M059J (cell line): ENCODE data around the gene CCT4. TPM values are rescaled to one million over a fixed set of nuclear protein-coding genes. Genes with fewer than 3 reads are reported as not detected.
A peak's percentile ranks its signal among the peaks of the same experiment; 100 is the strongest.
"Not testable (repeated sequence)": the region's sequence is repeated elsewhere in the genome, so short reads cannot be mapped to it uniquely, and the experiment has no call there.

Source experiments
- DNase-seq: peaks from one replicate; pipeline ENCODE4 v3.0.0-alpha.2; 2012; ENCODE audit warnings: low read depth
- total RNA-seq: library from RNA; depleted of rRNA; stranded (reverse); fragments of >200 nt; shearing (Covaris generic); gene quantifications from 2 replicates; pipeline ENCODE4 v1.2.3, GENCODE V29; 2014; rRNA removed

CCT4 gene, protein sequence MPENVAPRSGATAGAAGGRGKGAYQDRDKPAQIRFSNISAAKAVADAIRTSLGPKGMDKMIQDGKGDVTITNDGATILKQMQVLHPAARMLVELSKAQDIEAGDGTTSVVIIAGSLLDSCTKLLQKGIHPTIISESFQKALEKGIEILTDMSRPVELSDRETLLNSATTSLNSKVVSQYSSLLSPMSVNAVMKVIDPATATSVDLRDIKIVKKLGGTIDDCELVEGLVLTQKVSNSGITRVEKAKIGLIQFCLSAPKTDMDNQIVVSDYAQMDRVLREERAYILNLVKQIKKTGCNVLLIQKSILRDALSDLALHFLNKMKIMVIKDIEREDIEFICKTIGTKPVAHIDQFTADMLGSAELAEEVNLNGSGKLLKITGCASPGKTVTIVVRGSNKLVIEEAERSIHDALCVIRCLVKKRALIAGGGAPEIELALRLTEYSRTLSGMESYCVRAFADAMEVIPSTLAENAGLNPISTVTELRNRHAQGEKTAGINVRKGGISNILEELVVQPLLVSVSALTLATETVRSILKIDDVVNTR
- 194 and 248 TPM in 2 replicates for total RNA-seq

DNA sequence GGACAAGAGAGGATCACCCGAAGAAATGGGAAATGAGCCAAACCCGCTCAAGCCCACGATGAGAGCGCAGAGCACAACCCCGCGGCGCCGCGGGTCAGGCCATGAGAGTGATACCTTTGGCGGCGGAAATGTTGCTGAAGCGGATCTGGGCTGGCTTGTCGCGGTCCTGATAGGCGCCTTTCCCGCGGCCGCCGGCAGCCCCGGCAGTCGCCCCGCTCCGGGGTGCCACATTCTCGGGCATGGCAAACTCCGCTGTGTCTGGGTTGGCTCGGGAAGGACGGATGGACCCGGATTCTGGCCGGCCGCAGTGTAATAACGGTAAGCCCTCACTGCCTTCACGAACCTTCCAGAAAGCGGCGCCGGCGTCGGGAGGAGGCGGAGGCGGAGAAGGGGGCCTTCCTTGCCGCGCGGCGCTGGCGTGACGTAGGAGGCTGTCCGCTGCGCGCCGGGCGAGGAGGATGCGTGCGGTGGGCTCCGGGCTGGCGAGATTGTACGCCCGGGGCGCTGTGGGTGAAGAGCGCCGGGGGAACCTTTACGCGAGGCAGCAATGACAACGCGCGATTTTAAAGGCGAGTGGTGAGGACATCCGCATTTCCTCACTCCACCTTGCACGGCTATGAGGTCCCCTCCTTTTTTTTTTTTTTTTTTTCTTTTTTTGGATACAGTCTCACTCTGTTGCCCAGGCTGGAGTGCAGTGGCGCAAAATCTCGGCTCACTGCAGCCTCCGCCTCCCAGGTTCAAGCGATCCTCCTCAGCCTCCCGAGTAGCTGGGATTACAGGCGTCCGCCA, at the start of gene CCT4:
Gene CCT4 (minus strand): TSS at position 390 of the 789 bp plus-strand sequence. CDS start 149 bp downstream, at position 241.
- peak; percentile 75 for DNase-seq

GRCh38 chr2:61937886-61938285, 49.4 kb upstream of the CCT4 start:
- DNase-seq: no peak

DNA sequence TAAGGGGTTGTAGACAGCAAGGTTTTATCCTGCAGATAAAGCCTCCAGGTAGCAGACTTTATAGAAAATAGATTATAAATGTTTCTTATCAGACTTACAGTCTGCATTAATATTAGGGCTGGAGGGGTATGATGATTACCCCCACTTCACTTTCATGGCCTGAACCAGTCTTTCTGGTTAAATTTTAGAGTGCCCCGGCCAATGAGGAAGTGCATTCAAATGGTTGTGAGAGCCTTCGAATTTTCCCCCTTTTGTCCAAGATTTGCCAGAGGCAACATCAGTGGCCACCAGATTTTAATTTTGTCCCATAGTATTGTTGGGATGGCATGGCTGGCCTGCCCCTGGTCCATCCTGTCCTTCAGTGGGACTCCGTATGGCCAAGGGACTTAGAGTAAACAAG, 48.6 kb upstream of the CCT4 start:
- DNase-seq: no peak

DNA sequence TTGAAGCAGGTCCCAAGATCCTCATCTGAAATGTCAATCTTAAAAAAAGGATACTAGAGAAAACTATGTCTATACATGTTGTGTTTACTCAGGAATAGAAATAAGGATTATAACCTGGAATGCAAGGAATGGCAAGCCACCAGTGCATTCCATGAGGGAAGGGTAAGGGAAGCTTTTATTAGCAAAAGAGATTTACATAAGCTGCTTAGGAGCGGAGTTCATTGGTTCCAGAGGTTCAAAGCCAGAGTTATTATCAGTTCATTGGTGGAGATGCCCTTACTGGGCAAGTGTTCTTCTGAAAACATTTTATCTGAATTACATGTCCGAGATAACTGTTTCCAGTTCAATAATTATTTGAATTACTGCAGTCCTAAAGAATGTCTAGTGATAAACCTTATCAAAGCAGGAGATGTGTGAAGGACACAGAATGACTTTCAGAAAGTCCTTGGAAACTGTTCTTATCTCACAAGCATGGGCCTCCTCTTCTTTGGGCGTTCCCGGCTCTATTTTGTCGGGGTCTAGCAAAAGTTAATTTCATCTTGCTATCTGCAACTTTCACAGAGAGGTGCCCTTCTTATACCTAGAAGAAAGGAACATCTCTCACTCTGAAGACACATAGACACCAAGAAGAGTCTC, 40.5 kb upstream of the CCT4 start:
- peak; percentile 2 for DNase-seq

- DNase-seq: no peak
These were observed 38.3 kb upstream of the CCT4 start for GRCh38 chr2:61926531-61927477.

DNA sequence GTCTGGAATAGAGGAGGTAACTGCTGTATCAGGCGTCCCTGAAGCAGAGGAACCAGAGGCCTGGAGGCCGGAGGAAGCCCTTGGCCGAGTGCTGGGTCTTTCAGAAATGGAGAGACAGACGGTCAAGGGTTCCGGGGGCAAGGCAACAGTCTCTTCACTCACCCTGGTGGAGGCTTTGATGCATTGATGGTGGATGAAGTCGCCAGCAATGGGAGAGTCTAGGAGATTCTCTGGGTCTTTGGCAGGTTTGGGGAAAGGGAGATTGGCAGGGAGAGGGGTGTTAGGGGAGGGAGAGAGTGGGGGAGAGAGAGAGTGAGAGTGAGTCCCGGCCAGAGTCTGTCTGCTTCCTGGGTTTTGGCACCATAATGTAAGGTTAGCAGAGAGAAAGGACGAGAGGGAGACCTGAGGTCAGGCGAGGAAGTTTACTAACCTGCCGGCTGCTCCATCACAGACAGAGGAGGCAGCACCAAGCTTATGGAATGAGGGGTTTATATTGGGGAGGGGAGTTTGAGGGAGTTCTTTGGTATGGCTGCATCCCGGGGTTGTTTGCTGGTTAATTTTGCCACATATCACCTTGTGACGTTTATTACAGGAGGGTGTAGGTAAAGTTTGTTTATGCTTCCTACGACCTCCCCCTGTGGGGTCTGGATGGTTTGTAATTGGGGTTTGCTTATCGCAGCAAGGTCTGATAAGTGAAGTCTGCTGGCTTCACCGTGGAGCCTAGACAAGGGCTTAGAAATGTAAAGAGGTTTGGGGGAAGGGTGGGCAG, 36.6 kb upstream of the CCT4 start:
- no peak for DNase-seq

- no peak for DNase-seq
These were observed 34.3 kb upstream of the CCT4 start for GRCh38 chr2:61922714-61923113.

GRCh38 chr2:61920548-61920947, 32.1 kb upstream of the CCT4 start:
- no peak for DNase-seq

DNA sequence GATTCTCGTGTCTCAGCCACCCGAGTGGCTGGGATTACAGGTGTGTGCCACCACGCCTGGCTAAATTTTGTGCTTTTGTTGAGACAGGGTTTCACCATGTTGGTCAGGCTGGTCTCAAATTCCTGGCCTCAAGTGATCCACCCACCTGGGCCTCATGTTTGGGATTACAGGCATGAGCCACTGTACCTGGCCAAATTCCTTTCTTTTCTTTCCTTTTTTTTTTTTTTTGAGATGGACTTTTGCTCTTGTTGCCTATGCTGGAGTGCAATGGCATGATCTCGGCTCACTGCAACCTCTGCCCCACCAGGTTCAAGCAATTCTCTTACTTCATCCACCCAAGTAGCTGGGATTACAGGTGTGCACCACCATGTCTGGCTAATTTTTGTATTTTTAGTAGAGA, 26.3 kb upstream of the CCT4 start:
- DNase-seq: not testable (repeated sequence)

DNA sequence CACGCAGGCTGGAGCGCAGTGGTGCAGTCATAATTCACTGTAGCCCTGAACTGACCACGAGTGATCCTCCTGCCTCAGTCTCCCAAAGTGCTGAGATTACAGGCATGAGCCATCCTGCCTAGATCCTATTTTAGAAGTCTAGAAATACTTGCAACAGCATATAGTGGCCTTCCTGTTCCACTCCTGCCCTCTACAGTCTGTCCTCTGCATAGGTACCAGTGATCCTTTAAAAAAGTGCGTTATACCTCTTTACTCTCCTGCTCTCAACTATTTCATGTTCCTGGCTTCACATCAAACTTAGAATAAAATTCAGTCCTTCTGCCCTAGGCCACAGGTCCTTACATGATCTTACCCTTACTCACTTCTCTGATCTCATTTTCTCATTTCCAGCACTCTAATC, 23.1 kb upstream of the CCT4 start:
- DNase-seq: no peak

DNA sequence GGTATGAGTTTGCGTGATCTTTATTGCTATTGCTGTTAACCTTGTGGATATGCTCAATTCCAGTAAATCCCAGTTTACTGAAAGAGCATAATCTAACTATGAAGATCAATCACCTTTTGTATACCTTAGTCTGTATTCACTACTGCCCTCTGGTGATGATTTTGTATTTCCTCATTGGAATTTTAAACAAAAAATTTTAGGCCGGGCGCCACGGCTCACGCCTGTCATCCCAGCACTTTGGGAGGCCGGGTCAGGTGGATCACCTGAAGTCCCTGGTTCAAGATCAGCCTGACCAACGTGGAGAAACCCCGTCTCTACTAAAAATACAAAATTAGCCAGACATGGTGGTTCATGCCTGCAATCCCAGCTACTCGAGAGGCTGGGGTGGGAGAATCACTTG, 22.1 kb upstream of the CCT4 start:
- DNase-seq: peak; percentile 6

DNA sequence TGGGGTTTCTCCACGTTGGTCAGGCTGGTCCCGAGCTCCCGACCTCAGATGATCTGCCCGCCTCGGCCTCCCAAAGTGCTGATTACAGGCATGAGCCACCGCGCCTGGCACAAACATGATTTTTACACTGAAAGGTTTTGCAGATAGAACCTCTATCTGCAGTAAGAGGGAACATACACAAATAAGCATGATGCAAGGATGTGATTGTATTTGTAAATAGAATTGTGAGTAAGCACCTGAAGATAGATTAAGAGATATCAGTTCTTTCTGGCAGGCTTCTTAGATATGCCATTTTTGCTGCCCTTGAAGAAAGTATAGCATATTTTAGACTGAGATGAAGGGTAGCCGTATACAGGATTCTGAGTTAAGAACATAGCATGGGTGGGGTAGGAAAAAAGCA, 20.7 kb upstream of the CCT4 start:
- DNase-seq: no peak

DNA sequence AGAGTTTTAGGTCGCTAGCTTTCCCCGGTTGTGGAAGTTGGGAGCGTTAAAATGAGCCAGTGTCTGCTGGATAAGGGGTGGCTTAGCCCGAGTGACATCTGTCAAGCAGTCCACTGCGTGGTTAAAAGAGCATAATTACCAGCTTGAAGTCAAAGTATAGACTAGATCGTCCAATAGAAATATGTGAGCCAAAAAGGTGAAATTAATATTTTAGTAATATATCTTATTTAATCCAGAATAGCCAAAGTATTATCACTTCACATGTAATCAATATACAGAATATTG, 17.7 kb upstream of the CCT4 start:
- no peak for DNase-seq

DNA sequence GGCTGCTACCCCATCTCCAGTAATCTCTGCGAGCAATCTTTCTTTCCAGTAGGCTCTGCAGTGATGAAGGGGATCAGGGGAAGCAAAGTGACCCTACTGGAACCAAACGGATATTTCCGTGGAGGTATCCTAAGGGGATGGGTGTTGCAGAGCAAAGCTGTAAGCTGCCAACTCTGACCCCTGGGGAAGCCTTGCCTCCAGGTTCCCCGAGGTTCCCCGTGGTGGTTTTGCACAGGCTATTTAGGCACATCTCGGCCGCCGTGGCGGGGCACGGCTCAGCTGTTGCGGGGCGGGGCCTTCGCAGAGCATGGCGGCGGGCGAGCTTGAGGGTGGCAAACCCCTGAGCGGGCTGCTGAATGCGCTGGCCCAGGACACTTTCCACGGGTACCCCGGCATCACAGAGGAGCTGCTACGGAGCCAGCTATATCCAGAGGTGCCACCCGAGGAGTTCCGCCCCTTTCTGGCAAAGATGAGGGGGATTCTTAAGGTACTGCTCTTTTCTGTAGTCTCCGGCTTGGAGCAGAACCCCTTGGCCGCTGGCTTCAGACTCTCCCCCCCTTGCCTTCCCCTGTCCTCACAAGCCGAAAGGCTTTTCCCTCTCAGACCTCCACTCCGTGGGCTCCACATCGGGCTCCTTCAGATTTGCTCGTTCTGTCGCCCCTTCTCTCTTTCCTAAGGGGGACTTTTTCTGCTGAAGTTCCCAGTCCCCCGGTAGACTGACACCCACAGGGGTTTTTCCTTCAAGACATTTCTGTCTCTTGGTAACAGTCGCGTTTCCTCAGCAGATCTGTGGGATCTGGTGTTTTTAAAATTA, 17.1 kb upstream of the CCT4 start, which contains the start of gene COMMD1:
Gene COMMD1 (plus strand): TSS at position 303 of the 814 bp plus-strand sequence. CDS start 5 bp downstream, at position 308.
- DNase-seq: peak; percentile 68

DNA sequence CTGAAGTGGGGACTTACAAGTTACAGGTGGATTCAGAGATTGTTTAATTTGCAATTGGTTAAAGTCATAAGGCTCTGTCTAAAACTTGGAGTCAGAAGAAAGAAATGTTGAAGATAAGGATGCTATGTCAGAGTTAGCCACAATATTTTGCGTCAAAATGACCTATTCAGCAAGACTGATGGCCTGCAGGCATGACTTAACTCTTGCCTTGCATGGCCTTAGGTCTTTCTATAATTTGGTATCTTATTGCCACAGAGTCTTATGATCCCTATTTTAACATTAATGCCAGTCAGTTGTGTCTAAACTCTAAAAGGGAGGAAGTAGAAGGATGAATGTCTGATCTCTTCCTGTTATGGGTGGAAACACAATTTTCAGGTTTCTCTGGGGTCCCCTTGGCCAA, 11.8 kb upstream of the CCT4 start:
- peak; percentile 20 for DNase-seq

GRCh38 chr2:61898810-61899209, 10.4 kb upstream of the CCT4 start:
- peak; percentile 23 for DNase-seq

GRCh38 chr2:61887717-61888266, 664 bp downstream of the CCT4 start:
- peak; percentile 52 for DNase-seq

- no peak for DNase-seq
These were observed 2.4 kb downstream of the CCT4 start for GRCh38 chr2:61885896-61886603.

GRCh38 chr2:61882850-61883249, 5.6 kb downstream of the CCT4 start:
- no peak for DNase-seq
